CD4-positive, alpha-beta T cell treated with Interleukin-6 for 4 hours (primary cell): ENCODE data around the gene CAPRIN2.

Experiments used
- DNase-seq: peaks from one replicate; pipeline ENCODE4 v3.0.0-alpha.2; 2020; ENCODE audit warnings: mixed read lengths

CAPRIN2 gene

GRCh38 chr12:30698346-30698745 lies 56.4 kb downstream of the CAPRIN2 start:
- DNase-seq = no peak

- DNase-seq = no peak
Observed at GRCh38 chr12:30696943-30697342, 57.8 kb downstream of the CAPRIN2 start.

DNA sequence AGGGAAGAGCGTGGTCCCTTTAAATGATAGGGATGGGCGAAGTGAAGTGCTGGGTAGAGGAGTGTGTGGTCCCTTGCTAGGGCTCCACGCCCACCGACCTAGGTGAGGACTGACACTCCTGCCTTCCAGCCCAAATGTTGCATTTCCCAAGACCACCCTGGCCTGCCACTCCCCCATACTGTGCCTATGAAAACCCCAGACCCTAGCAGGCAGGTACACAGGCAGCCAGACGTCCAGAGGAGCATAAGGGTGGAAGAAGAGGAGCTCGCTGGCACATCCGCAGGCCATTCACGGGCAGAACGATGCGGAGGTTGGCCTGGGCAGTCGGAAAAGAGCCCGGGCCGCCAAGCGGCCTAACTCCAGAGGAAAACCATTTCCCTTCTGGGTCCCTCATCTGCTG lies 58.3 kb downstream of the CAPRIN2 start:
- no peak for DNase-seq

DNA sequence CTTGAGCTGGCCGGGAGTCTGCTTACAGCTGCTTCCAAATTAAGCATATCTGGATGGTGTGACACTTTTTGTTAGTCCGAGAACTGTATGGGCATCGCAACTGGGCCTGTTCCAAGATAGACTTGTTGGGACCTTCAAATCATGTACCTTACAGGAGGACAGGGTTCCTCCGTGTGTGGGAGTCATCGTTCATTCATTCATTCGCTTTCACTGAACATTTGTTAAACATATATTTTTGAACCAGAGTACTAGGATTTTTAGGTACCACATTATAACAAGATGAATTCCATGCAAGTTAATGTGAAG lies 58.7 kb downstream of the CAPRIN2 start:
- DNase-seq = no peak

DNA sequence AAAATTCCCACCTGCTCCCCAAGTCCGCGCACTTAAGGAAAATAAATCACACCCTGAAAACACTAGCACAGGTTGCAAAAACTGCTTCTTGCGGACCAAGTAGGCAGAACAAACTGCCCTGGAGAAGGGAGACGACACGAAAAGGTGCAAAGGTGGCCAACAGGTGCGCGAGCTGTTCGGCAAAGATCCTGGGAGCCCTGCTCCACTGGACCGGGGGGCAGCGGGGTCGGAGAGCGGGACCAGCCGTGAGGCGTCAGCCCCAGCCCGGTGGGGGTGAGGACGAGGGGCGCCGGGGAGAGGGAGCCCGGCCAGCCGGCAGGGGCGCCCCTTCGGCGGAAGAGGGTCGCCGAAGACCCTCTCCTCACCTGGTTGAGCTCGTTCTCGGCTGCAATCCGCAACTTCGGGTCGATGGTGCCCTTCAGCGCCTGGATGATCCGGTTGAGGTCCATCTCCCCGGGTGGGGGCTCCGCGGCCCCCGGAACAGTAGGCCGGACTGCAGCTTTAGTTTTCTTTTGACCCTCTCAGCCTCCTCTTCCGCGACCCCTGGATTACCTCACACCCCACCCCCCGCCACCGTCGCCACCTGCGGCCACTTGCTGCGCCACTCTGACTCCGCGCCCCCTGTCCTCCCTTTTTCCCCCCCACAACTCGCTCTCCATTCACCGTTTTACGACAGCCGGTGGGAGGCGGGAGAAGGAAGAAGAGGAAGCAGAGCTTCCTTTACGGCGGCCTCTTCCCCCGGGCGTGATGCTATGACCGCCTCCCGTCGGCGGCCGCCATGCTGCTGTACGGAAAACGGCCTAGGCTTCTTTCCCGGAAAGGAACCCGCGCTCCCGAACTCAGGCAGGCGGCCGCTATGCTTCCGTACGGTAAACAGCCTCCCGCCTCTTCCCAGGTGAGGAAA lies 59.3 kb downstream of the CAPRIN2 start, which contains the start of gene IPO8:
IPO8 (minus strand) TSS at position 671 of the 904 bp plus-strand sequence; CDS start at position 449, 222 bp downstream.
- peak; percentile 89 for DNase-seq

- DNase-seq = peak; percentile 16
Observed at GRCh38 chr12:30694412-30695198, 60.1 kb downstream of the CAPRIN2 start.

- DNase-seq = no peak
Observed at GRCh38 chr12:30692470-30692869, 62.3 kb downstream of the CAPRIN2 start.

DNA sequence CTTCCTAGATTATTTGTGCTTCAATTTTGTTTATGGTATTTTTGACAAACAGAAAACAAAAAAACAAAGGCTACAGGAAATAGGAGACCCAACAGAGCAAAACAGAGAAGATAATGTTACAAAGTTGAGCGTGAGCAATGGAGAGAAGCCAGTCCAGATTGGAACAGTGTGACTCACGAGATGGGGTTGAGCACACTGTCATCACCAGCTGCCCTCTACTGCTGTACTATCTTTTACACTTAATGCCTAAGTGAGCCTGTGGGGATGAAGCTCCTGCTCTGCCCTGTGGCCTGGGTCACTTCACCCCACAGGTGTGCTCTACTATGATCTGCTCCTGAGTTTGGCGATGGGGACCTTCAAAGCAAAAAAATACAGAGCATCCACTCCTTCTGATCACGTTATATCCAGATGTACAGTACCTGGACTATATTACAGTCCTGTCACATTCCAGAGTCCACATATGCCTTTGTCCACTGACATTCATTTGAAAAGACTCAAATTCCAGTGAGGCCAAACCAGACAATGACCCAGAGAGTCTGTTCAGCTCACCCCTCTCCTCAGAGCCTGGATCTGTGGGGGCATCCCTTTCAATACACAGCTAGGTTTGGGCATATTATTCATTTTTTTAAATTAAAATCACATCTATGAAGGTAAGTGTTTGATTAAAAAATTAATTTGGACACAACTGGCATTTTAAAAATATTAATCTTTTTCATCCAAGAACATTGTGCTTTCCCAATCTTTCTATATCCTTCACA lies 63.5 kb downstream of the CAPRIN2 start:
- DNase-seq = no peak

GRCh38 chr12:30687265-30687986 lies 67.3 kb downstream of the CAPRIN2 start:
- DNase-seq = no peak

DNA sequence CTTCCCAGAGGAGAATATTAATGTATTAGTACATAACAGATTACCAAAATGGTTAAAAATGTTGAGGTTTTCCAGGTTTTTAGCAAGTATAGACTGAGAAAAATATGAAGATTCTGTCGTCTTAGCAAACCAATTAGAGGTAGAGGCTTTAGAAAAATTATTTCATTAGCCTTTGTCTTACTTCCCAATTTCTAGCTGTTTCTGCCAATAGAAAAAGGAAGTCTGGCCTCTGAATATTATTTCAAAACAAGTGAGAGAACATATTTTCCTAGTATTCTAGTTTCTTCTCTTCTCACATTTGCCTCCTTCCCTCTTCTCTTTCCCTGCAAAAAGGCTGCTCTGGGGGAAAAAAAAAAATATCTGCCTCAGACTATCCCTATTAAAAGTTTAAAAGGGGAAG lies 75.5 kb downstream of the CAPRIN2 start:
- no peak for DNase-seq

DNA sequence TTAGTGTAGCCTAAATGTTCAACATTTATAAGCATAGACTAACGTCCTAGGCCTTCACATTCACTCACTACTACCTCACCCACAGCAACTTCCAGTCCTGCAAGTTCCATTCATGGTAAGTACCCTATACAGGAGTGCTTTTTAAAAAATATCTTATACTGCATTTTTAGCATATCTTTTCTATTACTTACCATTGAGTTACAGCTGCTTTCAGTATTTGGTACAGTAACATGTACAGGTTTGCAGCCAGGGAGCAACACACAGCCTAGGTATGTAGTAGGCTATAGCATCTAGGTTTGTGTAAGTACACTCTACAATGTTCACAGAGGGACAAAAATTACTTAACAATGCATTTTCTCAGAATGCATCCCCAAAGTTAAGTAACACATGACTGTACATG lies 76.5 kb downstream of the CAPRIN2 start:
- no peak for DNase-seq

DNA sequence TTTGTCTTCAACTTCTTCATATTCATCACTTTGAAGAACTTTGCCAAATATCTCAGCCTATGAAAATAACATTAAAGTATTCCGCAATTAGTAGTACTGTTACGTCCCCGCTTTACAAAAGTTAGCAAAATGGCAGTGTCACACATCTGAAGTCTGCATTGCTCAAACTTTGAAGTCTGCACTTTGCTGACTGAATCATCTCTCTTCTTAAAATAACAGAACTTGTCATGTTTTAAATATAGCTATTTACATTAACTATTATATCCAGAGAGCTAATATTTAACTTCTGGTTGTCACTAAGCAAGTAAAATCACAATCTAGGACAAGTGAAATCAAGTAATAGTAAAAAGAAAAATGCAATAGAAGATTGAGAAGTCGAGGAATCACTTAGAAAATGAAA lies 93.5 kb downstream of the CAPRIN2 start:
- no peak for DNase-seq
